ENCODE data around the gene CRYGD.

CRYGD gene

DNA sequence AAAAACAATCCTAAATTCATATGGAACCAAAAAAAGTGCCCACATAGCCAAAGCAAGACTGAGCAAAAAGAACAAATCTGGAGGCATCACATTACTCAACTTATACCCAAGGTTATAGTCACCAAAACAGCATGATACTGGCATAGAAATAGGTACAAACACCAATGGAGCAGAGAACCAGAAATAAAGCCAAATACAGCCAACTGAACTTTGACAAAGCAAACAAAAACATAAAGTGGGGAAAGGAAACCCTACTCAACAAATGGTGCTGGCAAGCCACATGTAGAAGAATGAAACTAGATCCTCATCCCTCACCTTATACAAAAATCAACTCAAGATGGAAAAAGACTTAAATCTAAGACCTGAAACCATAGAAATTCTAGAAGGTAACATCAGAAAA is 40.5 kb downstream of the CRYGD start:
- DNase-seq (ENCODE audit: low read depth in 2 of 2) = no peak

DNA sequence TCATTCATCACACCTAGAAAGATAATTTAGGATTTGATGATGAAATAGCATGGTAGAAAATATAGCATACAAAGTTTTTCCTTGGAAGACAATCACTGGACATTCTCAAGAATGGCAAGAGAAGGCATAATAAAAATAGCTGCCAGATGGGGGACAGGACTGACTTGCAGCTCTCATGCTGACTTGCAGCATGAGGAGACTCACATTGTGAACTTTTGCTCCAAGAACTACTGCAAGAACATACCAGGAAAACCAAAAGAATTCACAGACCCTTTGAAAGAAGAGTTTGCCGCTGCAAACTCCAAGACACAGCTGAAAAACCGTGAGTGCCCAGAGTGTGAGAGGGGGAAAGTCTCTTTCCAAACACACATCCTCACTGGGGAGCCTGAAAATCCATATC is 47.0 kb downstream of the CRYGD start:
- DNase-seq (ENCODE audit: low read depth in 2 of 2) = no peak

DNA sequence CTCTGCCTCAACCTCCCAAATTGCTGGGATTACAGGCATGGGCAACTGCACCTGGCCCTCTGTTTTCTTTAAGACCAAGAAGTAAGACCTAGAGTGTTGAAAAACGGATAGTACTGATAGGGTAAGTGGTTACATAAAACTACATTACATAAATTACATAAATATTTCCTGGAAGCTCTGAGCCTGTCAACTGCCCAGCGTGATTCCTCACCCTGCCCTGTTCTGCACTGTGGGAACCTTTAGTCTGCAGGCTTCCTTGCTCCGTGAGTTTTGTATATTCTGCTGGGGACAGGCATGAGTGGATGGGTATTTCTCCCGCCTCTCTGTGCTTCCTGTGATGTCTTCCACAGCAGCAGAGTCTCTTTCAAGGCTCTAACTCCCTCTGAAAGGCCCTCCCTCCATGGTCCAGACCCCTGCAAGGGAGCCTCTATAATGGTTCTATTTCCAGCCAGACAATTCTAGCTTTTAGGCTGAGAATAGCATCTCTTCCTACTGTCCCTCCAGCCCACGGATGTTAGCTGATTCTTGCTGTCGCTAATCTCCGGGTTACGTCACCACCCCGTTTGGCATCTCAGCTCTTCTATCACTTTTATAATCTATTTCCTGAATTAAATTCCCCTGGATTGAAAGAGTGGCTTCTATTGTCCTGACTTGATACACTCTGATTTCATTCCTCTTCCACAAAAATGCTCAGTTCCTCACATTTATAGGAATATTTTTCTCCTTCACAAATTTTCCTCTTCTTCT is 49.5 kb downstream of the CRYGD start:
- DNase-seq (ENCODE audit: low read depth in 2 of 2) = no peak

DNA sequence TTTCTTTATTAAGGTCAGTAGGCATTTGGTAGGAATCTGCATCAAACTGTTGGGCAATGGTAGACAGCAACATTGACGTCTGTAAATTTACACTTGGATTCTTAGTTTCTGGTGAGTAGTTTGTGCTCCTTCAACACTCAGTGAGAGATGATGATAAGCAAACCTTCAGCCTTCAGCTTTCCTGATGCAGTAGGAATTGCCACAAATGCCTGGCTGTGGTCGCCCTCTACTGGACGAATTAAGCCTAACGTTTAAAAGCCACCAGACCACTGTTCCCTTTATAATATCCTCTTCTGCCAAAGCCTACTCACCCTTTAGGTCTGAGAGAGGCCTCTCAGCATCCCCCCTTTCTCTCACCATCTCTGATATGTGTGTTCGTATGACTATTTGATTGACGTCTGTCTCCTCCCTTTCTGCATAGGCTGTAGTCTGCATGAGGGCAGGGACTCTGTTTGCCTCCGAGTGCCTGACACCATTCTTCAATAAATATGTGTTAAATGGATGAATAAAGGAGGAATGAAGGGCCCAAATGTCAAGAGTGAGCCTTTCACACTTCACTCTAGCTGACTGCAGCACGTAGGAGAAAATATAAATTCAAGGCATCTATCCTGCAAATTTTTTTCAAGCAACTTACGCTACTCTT is 52.0 kb downstream of the CRYGD start:
- DNase-seq (ENCODE audit: low read depth in 2 of 2) = peak; percentile 30 to 34
